Stromal cell of bone marrow (primary cell): ENCODE measurements around the gene TMBIM4.
A peak's percentile ranks its signal among the peaks of the same experiment; 100 is the strongest.
"Not testable (repeated sequence)": the region's sequence is repeated elsewhere in the genome, so short reads cannot be mapped to it uniquely, and the experiment has no call there.

Source experiments
- DNase-seq: peaks from one replicate; pipeline ENCODE4 v3.0.0-alpha.2; 2012; ENCODE audit warnings: low read depth

TMBIM4 gene

DNA sequence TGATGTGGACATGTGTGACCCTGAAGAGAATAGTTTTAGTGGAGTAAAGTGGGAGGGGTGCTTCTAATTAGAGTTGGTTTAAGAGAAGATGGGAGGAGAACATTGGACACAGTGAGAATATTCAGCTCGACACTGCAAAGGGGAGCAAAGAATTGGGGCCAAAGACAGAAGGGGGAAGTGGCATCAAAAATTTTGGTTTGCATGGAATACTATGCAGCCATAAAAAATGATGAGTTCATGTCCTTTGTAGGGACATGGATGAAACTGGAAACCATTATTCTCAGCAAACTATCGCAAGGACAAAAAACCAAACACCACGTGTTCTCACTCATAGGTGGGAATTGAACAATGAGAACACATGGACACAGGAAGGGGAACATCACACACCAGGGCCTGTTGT lies 15.0 kb upstream of the TMBIM4 start:
- DNase-seq: not testable (repeated sequence)

DNA sequence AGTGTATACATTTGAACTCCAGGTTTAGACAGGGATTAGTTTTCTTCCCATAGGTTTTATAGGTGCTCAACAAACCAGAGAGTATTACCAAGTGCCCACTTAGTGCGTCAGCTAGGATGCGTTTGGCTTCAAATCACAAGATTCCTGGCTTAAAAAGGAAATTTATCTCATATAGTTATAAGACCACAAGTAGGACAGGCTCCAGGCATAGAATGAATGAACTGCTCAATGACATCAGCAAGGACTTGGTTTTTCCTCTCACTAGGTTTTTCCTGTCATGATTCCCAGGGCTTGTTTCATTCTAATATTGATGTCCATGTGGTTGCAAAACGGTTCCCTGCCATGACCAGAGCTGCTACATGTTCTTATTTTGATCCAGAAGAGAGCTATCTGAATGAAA lies 13.2 kb upstream of the TMBIM4 start:
- no peak for DNase-seq

DNA sequence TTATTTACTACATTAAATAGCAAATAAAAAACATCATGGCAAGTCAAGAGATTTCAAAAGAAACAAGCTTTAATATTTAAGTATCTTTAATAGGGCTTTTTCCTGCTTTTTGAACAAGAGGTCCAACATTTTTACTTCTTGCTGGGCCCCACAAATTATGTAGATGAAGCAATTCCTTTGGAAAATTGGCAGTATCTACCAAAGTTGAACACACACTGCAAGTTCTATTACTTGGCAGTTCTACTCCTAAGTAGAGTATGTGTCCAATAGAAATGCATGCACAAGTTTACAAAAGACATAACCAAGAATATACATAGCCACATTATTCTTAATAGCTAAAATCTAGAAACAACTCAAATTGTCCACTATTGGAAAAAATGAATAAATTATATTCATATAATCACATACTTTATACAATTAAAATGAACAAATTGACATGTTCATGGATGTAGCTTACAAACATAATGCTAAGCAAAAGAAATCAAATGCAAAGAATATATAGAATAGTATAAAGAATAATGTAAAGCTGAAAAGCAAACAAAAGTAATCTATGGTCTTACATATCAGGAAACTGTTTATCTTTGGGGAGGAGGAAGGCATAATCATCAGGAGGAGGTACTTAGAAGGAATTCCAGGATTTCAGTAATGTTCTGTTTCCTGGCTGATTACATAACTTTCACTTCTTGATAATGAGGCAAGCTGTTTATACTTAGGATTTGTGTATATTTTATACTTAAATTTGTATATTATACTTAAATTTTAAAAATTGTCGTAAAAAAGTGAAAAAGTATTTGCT lies 6.5 kb upstream of the TMBIM4 start:
- no peak for DNase-seq

DNA sequence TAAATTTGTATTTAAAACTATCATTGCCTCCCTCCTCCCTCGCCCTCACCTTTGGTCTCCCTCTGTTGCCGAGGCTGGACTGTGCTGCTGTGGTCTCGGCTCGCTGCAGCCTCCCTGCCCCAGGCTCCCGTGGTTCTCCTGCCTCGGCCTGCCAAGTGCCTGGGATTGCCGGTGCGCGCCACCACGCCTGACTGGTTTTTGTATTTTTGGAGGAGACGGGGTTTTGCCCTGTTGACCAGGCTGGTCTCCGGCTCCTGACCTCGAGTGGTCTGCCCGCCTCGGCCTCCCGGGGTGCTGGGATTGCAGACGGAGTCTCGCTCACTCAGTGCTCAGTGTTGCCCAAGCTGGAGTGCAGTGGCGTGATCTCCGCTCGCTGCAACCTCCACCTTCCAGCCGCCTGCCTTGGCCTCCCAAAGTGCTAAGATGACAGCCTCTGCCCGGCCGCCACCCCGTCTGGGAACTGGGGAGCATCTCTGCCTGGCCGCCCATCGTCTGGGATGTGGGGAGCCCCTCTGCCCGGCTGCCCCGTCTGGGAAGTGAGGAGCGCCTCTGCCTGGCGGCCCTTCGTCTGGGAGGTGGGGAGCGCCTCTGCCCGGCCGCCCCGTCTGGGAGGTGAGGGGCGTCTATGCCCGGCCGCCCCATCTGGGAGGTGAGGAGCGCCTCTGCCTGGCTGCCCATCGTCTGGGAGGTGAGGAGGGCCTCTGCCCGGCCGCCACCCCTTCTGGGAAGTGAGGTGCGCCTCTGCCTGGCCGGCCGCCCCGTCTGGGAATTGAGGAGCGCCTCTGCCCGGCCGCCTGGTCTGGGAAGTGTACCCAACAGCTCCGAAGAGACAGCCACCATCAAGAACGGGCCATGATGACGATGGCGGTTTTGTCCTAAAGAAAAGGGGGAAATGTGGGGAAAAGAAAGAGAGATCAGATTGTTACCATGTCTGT lies 4.9 kb upstream of the TMBIM4 start:
- not testable (repeated sequence) for DNase-seq

DNA sequence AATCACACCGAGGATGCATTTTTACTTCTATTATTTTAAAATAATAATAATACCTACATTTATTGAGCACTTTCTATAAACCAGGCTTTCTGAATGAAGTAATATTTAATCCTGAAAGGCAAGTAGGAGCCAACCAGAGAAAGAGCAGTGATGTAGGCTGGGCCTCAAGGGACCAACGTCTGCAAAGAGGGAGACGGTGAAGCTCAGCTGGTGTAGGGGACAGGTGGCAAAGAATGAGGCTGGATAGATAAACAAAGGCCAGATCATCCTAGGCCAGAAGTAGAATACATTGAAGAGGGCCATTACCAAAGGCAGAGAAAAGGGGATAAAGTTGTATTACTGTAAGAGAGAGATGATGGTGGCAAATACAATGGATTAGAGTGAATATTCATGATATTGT lies 810 bp upstream of the TMBIM4 start:
- no peak for DNase-seq

DNA sequence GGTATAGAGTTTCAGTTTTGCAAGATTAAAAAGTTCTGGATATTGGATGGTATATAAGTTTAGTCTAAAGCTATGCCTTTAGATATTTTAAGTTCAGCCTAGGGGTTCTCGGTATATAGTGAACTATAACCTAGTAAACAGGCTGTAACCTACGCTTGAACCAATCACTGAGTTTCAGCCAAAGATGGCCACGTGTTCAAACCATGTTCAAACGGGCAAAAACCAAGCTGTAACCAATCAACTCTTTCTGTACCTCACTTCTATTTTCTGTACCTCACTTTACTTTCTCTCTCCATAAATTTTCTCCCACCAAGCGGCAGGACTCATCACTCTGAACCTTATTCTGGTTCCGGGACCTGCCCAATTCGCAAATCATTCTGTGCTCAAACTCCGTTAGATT lies 1.4 kb downstream of the TMBIM4 start:
- no peak for DNase-seq

DNA sequence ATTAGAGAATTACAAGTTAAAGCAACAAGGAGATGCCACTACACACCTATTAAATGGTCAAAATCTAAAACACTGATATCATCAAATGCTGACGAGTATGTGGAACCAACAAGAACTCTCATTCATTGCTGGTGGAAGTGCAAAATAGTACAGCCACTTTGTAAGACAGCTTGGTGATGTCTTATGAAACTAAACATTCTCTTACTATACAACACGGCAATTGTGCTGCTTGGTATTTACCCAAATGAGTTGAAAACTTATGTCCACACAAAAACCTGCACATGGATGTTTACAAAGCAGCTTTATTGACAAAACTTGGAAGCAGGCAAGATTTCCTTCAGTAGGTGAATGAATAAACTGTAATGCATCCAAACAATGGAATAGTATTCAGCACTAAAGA lies 3.2 kb downstream of the TMBIM4 start:
- no peak for DNase-seq

DNA sequence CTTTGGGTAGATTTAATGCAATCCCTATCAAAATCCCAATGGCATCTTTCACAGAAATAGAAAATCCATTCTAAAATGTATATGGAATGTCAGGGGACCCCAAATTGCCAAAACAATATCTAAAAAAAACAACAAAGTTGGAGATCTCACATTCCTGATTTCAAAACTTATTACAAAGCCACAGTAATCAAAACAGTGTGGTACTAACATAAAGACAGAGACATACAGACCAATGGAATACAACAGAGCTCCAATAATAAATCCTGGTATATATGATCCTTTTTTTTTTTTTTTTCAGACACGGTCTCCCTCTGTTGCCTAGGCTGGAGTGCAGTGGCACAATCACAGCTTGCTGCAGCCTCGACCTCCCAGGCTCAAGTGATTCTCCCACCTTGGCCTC lies 4.7 kb downstream of the TMBIM4 start:
- no peak for DNase-seq

DNA sequence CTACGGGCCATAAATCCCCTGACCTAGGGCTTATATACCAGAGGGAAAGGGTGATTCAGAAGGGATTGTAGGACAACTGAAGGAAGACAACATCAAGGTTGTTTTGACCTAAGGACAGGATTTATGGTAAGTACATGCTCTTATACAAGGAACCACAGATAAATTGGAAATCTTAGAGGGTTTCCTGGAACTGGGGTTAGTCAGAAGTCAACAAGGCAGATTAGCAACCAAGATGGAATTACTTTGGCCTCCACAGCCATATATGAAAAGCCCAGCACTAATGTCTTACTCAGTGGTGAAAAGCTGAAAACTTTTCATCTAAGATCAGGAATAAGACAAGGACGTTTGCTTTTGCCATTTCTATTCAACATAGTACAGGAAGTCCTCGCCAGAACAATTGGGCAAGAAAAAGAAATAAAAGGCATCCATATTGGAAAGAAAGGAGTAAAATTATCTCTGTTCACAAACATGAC lies 5.4 kb downstream of the TMBIM4 start:
- DNase-seq: peak; percentile 12

DNA sequence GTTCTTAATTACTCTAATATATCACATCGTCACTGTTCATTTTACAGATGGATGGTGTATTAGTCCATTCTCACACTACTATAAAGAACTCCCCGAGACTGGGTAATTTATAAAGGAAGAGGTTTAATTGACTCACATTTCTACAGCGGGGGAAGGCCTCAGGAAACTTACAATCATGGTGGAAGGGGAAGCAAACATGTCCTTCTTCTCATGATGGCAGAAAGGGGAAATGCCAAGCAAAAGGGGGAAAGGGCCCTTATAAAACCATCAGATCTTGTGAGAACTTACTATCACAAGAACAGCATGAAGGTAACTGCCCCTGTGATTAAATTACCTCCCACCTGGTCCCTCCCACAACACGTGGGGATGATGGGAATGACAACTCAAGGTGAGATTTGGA lies 6.5 kb downstream of the TMBIM4 start:
- no peak for DNase-seq

DNA sequence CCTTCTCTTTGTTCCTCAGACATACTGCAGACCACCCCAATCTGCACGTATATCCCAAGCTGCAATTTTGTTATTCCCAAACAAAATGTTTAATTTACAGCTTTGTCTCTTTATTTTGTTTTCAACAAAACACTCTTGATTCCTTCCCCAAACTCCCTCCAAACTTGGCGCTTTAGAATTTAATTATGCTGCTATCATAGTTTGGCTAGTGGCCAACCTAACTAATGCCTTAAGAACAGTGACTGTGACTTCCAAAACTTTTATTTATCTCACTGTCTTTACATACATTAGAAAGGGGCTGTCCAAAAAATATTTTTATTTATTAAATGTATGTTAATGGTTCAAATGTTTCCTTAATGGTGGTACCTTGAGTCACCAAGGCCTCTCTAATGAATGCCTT lies 7.1 kb downstream of the TMBIM4 start:
- no peak for DNase-seq

DNA sequence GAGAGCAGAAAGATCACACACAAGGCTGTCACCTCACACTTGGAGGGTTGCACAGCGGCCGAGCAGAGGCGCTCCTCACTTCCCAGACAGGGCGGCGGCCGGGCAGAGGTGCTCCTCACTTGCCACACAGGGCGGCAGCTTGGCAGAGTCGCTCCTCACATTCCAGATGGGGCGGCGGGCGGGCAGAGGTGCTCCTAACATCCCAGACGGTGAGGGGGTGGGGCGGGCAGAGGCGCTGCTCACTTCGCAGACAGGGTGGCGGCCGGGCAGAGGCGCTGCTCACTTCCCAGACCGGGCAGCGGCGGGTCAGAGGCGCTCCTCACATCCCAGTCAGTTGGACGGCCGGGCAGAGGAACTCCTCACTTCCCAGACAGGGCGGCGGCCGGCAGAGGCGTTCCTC lies 9.1 kb downstream of the TMBIM4 start:
- DNase-seq: no peak

DNA sequence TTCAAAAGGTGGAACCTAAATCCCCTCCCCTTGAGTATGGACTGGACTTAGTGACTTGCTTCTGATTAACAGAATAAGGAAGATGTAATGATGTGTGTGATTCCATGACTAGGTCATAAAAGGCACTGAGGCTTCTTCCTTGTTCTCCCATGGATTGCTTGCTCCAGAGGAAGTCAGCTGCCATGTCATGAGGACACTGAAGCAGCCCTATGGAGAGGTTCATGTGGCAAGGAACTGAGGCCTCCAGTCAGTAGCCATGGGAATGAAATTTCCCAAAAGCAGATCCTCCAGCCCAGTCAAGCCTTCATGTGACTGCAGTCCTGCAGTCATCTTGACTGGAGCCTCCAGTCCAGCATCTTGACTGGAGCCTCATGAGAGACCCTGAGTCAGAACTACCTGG lies 10.7 kb downstream of the TMBIM4 start:
- no peak for DNase-seq

DNA sequence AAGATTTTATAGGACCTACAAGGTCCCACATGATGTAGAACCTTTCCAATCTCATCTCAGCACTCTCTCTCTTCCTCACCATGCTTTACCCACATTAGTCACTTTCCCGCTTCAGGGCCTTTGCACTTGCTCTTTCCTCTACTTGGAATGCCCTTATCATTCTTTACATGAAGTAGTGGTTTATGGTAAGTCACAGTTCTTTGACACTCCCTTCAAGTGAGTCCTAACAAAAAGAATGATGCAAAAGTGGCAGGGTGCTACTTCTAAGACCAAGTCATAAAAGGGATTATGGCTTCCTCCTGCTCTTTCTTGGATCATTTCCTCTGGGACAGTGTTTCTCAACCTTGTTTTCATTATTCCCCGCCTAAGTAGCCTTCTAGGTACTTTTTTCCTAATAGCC lies 13.1 kb downstream of the TMBIM4 start:
- DNase-seq: no peak

DNA sequence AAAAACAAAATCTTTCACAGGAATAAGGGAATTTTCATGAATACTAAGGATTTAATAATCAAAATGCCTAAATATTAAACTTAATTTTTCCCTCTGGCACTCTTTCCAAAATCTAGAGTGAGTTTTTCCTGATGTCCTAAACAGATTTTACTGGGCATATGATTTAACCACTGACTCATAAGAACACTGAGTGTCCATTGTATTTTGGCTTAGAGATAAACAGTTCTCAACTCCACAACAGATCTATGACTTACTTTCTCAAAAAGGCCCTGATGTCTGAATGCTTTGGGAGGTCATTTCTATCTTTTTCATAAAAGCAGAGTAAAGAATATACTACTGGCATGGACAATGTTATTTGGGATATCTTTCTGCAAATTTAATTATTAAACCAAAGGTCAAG lies 15.0 kb downstream of the TMBIM4 start:
- DNase-seq: peak; percentile 35

DNA sequence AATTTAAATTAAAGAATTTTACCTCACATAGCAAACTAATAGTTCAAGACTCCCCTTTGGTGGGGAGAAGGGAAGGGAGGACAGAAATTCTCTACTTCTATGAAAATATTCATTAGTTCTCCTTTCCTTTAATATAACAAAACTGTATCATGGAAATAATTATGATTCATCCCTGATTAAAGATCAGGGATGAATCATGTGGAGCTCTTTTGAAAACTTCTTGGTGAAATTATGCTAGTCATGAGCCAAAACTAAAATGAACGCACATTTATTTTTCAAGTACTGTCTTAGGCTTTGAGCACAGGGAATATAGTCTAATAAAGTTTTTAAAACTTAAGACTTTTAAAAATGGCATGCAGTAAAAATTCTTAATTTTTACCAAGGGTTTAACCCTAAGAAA lies 17.1 kb downstream of the TMBIM4 start:
- DNase-seq: peak; percentile 64

DNA sequence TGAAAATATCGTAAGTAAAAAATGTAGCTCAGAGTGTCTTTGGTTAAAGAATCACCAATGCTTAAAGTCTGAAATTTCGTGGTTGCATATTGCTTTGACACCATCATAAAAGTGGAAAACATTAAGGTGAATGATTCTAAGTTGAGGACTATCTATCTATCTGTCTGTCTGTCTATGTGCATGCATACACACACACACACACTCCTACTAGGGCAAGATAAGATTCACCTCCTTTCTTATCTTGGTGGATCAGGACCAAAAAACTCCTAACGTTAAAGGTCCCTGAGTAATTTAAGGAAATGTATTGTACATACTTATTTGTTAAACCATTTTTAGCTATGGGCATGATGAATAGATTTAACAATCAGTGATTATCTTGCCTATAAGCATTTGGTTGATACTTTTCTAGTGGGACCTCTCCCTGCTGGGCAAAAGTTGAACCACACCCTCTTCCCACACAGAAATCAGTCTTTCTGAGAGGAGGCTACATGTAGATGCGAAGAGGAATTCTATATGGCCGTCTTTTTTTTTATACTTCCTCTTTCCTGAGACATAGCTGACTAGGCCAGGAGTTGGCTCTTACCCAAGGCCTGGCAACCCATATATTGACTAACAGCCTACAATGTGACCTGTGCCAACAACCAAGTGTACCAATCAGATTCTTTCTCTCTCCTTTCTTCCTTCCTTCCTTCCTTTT lies 19.9 kb downstream of the TMBIM4 start:
- no peak for DNase-seq

DNA sequence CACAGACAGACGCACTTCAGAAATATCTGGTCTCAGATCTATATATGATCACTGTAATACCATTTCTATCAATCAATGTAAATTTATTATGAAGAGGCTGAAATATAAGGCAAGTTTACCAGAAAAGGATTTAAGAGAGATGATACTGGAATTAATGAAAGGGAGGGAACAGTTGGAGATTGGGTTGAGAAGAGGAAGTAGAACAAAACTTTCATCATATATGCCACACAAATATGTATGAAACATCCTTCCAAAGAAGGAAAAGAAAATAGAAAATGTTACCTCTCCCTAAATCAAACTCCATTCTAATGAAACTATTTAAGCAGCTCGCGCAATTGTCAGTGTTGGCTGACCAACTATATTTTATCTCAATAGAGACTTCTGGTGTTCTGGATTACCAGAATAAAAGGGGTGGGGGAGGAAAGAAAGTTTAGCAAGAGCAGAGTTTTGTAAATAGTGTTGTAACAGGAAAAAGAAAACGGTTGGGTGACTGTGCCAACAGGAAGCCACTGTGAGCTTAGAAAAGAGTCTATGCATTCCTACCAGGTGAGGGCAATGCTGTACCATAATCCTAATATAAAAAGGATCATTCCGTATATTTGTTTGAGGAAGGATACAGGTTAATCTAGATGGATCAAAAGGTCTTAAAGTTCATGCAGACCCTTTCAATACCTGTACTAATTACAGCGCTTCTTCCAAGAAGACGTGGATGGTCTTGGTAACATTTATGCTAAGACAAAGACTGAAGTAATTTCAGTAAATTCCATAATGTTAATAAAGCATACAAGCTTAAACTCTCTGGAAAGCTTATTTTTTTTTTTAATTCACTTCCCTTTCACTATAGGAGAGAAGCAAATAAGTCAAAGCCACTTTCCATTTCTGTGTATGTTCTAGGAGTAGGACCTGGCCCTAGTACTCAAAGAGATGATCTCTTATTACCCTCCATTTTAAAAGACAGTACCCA lies 24.7 kb downstream of the TMBIM4 start:
- DNase-seq: peak; percentile 47

DNA sequence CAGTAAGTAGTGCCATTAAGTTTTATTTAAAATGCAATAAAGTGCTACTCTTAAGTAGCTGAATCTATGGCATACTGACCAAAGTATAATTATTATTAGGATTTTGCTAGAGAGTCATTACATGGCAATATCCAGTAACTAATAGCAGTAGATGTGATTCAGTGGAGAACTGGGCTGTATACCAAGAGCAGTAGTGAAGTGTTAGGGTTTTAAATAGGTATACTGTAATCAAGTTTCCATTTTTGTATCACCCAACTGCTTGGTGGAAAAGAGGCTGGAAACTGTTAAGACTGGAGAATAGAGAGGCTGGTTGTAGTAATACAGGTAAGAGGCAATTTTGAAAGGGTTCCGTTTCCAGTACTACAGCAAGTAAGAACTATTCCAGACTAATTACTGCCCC lies 25.9 kb downstream of the TMBIM4 start:
- DNase-seq: no peak

DNA sequence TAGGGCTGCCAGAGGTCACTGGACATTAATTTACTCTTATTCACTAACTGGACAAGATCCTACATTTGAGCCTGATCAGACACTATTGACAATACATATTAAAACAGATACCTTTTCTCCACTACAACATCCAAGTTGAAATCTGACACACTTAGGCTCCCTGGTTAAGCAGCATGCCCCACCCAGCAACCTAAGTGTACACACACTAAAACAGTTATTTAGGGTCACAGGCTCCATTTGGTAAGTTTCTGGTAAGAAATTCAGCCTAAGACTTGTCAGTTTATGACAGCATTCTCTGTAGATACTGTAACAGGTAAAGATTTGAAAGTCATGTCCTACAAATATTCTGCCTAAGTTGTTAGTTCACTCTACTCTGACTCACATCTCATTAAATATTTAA lies 27.0 kb downstream of the TMBIM4 start:
- no peak for DNase-seq

DNA sequence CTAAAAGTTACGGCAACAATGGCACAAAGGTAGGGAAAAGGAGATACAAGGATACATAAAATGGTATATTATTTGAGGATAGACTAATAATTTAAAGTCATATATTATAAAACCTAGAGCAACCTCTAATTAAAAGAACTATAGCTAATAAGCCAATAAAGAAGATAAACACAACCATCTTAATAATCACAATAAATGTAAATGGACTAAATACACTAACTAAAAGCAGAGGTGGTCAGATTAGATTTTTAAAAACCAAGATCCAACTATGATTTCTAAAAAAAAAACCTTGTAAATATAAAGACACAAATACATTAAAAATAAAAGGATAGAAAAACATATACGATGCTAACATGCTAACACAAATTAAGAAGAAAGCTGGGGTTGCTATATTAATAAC lies 28.5 kb downstream of the TMBIM4 start:
- no peak for DNase-seq
